Omental fat pad (tissue), 4 donors: Measurements from ENCODE around the gene TIAM2. TPM values are rescaled to one million over a fixed set of nuclear protein-coding genes. Genes with fewer than 3 reads are reported as not detected.

Experiments
- ATAC-seq: fragments of 150-250 bp; one replicate; pipeline ENCODE4 v1.9.1; 2016; ENCODE audit warnings: mild to moderate bottlenecking, moderate library complexity; ENCODE audit not compliant: low FRiP score
- DNase-seq: peaks from one replicate; pipeline ENCODE4 v3.0.0-alpha.2; 2019; ENCODE audit warnings: low spot score
- CTCF ChIP-seq, 3 donors: fragments of 450-650 bp; IDR thresholded peaks; one replicate each; pipeline ENCODE4 v1.5.1; 2016 to 2017; ENCODE audit warnings: antibody characterized with exemption in 3 of 3, mild to moderate bottlenecking in 3 of 3, moderate library complexity in 2 of 3
- total RNA-seq, 4 donors: library from RNA; depleted of rRNA; stranded (reverse); fragments of >200 nt; gene quantifications; one replicate each; pipeline ENCODE4 v1.1.0, GENCODE V29; 2016

Gene TIAM2
- total RNA-seq, result 10 to 100 TPM in 1 of 4 donors, 1 to 10 TPM in 3; 4.8 to 10.6 (median 6.4) TPM

GRCh38 chr6:154995254-154996015 lies at the start of gene TIAM2:
Gene TIAM2 (plus strand): TSS chr6:154995315. CDS start chr6:155129224, 133,909 bp downstream.
- no peak for DNase-seq
- ATAC-seq, result peak; percentile 53
- no peak for TF ChIP-seq CTCF (IDR thresholded peaks at IDR 0.05)

- no peak for TF ChIP-seq CTCF (IDR thresholded peaks at IDR 0.05)
- DNase-seq (no peak), ATAC-seq (peak; percentile 18)
These were observed 44.2 kb upstream of the TIAM2 start for GRCh38 chr6:154950979-154951344.

GRCh38 chr6:154951345-154952200 lies 43.5 kb upstream of the TIAM2 start:
- DNase-seq, result no peak
- no peak for ATAC-seq
- no peak for TF ChIP-seq CTCF (IDR thresholded peaks at IDR 0.05)

GRCh38 chr6:154953644-154954043 lies 41.5 kb upstream of the TIAM2 start:
- DNase-seq, result no peak
- TF ChIP-seq CTCF (IDR thresholded peaks at IDR 0.05), result no peak
- no peak for ATAC-seq

GRCh38 chr6:154954347-154954746 lies 40.8 kb upstream of the TIAM2 start:
- no peak for TF ChIP-seq CTCF (IDR thresholded peaks at IDR 0.05)
- ATAC-seq (no peak), DNase-seq (no peak)

- ATAC-seq, result no peak
- no peak for TF ChIP-seq CTCF (IDR thresholded peaks at IDR 0.05)
- DNase-seq, result no peak
These were observed 38.2 kb upstream of the TIAM2 start for GRCh38 chr6:154956771-154957522.
